NCI-H526 treated with DMSO at 0.1 percent for 48 hours (cell line): ENCODE measurements around the gene CTBP2.
"Not testable (repeated sequence)": the region's sequence is repeated elsewhere in the genome, so short reads cannot be mapped to it uniquely, and the experiment has no call there.

Experiments used
- DNase-seq: peaks from one replicate; lab custom pipeline; 2025; lab: John Stamatoyannopoulos, UW

The CTBP2 gene

DNA sequence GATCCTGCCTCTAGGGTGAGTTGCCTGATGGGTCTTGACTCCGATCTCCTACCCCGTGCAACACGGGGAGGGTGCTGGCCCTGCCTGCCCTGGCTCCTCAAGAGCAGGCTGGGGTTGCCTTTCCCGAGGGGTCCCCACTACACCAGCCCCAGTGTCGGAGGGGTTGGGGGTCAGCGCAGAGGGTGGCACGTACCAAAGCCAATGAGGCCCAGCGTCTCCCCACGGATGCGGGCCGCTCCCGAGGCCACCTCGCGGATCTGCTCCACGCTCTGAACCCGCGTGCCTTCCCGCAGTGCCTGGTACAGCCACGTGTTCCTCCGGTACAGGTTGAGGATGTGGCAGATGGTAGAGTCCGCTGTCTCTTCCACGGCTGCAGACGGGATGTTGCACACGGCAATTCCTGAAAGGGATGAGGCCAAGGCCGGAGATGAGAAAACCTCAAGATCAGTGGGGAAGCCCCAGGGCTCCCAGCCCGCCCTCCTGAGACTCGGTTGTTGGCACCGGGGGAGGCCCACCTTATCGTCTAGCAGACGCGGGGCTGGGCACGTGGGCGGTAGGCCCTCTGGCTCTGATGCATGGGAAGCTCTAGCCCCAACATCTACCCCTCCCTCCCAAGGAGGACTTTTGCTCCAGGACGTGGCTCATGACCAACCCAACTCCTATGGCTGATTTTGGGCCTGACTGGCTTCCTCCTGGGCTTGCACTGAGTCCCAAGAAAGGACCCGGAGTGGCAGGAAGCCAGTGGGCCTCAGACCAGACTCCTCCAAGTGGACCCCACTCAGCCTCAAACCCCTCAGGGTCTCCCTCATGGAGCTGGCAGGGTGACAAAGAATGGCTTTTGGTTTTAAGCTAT, 162.4 kb downstream of the CTBP2 start:
- no peak for DNase-seq

DNA sequence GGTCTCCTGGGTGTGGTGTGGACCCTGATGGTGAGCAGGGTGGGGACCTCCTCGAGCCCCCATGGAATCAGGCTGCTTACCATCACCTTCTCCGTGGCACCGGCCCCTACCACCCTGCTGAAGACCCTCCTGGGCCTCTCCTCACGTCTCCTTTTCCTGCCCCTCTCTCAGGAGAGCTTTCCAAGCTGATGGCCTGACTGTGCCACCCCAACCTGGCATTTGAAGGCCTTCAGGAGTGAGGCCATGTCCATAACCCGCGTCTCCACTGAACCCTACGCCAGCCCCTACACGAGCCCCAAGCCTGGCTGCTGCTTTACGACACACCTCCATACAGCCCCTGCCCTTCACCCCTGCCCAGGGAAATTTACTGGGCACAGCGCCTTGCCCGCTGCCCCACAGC, 163.1 kb downstream of the CTBP2 start:
- no peak for DNase-seq

DNA sequence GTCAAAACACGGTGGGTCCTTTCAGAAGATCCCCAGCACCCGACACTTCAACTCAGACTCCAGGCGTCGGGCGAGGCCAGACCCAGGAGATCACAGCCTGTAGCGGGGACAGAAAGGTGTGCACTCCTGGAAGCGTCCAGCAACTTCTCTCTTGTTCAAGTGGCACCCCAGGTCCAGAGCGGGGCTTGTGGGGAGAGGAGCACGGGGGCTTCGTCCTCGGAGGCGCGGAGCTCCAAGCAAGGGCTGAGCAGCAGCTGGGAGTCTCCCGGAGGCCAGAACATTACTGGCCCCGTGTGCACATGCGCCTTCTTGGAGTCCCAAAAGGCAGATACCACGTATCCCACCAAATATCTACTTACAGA, 163.5 kb downstream of the CTBP2 start:
- DNase-seq: no peak

DNA sequence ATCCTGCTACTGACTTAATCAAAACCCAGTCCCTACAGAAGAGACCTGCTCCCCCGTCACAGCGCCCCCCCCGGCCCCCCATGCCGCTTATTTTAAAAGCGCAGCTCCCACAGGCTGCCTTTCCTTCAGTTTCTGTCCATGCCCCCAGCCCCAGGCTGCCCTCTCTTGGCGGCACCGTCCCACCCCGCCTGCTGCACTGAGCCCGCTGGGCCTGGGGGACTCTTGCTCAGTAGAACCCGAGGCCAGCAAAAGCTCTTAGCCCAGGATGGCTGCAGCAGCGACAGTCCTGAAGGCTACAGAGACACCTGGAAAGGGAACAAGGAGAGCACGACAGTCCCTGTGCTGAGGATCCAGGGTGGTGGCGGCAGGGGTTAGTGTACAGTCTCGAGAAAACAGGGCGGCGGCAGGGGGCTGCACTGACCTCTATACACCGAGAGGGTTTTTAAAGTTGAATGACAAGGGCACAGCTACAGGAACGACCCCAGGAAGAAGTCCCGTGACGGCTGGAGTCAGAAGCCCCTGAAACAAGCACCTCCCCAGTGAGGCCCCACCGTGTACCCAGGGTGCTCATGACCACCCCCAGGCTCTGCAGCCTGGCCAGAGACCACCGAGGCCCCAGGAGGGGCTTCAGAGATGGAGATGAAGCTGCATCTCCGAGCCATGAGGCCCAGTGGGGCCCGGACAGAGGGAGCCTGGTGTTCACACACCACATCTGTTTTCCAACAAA, 164.1 kb downstream of the CTBP2 start:
- no peak for DNase-seq

DNA sequence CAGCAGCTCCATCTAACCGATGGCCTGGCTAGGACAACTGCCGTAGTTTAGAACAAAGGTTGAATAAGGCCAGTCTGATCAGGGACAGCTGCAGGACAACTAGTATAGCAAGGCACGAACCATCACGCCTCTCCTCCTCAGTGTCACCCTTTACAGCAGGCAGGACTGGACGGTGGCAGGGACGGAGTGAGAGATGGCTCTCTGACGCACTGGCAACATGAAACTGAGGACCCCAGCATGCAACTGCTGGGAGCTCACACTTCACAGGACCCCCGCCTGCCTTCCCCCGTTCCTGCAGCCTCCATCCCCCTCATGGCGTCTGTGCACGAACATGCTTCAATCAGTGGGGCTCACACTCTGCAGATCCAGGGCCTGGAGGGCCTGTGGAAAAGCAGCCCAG, 164.8 kb downstream of the CTBP2 start:
- no peak for DNase-seq

DNA sequence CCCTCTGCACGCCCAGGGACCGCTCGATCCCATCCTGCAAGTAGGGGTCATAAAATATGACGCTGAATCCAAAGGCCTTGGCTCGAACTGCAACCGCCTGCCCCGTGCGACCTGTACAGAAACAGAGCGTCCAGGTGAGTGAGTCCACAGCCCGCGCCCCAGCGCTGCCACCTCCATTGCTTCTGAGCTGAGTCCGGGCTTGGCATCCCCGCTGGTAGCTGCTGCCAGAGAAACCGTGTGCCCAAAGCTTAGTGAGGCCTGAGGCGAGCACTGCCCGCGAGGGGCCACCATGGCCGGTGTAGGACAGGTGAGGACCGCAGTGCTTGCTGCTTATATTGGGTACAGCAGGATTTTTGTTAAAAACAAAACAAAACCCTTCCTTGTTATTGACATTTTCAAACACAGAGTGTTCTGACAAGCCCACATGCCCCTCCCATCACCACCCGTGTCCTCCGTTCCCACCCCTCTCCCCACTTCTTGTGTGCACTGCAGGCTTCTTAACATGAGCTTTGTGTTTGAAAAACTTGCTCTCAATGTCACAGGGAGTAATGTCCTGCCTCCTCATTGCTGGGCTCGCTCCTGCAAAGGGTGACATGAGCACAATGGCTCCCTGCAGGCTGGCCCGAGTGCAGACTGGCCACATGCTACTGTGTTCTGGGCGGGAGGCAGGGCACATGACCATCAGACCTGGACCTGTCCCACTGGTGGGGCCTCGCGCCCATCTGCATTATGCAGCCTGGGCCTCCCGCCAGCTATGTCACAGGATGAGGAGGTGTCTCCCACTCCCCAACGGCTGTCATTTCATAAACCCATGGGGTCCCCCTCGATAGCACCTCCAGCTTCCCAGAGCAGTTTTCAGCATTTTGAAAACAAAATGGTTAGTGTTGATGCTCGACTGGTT, 165.5 kb downstream of the CTBP2 start:
- no peak for DNase-seq

DNA sequence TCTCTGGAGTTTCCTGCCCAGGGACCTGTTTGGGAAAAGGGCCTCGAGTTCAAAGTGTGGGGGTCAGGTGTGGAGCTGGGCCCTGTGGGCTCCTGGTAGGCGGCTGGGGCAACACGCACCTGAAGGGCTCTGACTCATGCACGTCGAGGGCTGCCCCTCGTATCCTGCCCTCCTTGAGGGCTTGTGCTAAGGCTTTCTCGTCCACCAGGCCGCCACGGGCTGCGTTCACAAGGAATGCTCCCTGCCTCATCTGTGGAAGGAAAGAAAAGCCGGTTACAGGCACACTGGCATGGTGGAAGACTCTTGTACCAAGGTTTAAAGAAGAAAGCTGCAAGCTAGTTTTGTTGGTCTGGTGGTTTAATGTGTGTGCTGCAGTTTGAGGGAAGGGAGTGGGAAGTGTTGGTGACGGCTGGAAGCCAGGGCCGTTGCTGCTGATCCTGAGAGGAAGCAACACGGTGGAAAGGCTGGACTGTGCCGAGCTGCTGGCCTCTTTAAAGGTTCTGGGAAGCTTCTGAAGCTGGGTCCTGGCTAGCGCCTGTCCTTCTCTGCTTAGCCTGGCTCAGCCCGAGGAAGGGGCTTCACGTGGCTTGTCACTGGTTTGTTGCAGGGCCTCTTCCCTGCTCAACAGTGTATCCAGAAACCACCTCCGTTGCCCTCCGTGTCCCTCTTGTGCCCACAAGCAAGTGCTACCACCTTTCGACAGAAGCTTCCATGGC, 166.5 kb downstream of the CTBP2 start:
- no peak for DNase-seq

DNA sequence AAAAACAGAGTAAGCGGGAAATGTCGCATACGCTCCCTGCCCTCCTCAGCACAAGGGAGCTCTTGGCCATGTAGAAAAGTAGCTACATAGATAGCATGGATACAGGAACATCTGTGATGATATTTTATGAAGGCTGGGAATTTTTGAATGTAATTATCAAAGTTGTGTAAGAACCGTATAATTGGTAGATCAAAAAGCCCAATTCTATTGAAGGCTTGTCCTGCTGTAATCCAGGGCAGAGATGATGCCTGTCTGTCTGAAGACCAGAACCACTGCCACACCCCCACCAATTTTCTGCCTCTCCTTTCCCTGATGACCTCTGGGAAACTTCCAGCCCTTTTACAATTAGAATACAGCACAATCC, 167.0 kb downstream of the CTBP2 start:
- no peak for DNase-seq

DNA sequence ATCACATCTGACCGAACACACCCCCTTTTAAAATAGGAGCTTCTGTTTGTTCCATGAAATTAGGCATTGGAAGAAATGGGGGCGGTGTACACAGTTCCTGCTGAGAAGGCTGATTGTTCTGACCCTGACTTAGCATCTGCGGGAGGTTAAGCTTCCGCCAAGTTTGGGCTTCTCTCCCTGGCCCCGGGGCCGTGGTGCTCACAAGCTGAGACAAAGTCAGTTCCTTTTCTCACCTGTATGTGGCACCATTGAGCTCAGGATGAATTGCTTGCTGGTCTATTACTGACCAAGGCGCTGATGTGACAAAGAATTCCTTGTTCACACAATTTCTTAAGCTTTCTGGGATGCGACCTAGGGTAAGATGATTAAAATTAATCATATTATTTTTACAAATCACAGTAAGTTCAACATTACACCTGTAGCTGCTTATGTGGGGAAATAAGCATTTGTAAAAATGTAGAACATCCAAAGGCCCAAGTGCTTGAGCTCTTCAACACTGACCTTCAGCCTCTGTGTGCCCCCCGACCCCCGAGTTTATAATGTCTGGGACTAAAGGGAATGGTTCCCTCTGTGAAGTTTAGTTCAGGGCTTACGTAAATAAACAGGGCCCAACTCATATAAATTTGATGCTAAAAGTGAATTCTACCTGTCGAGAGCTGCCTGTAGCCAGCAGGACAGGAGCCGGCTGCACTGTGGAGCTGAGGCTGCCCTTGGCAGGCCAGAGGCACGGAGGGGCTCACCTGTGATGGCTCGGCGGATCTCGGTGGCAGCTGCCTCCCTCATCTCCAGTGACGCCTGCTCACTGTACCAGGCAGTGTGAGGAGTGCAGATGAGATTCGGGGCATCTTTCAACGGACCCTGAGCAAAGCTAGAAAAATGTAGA, 167.7 kb downstream of the CTBP2 start:
- DNase-seq: peak; percentile 1

DNA sequence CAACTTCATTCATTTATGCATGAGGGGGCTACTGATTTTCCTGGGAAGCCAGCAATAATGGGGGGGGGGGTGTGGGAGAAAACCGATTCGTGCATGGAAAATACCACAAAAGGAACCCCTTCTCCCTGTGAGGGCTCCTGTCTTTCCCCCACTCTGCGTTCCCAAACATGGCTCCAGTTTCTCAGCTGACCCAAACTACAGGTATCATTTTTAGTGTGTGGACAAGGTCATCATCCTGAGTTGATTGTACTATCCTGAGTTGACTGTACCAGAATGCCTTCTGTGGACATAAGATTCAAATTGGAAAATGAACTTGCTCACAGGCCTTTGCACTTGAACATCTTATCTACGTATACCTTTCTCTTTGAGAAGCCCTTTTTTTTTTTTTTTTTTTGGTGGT, 168.5 kb downstream of the CTBP2 start:
- DNase-seq: no peak

DNA sequence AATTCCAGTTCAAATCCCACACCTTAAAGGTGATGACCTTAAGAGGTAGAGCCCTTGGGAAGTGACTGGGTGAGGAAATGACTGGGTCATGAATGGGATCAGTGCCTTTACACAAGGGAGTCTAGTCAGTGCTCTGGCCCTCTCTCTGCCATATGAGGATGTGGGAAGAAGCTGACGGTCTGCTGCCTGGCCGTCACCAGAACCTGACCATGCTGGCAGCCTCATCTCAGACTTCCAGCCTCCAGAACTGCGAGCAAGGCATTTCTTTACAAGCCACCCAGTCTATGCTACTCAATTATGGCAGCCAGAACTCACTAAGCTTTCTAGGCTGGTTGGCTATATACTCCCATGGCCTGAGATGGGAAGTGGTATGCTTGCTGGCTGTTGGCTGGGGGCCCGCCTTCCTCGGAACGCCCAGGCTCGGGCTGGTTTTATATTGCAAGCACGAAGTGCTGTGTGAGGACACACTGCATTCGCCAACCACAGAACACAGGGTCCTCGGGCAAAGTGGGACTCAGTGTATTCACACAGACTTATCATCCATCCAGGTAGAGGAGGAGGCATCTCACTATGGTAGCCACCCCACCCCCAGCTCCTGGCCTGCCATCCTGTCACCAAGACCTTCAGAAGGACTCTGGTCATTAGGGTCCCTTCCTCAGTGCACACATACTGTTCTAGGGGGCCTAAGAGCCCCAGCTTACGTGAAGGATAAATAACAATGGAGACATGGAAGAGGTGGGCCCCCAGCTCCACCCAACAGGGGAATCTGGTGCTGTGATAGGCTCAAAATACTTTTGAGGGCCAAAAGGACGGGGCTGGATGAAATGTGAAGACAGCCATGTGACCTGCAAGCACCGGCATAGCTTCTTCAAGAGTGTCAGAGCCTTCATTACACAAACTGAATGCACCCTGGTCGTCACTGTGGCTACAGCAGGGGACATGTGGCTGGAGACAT, 169.4 kb downstream of the CTBP2 start:
- no peak for DNase-seq

DNA sequence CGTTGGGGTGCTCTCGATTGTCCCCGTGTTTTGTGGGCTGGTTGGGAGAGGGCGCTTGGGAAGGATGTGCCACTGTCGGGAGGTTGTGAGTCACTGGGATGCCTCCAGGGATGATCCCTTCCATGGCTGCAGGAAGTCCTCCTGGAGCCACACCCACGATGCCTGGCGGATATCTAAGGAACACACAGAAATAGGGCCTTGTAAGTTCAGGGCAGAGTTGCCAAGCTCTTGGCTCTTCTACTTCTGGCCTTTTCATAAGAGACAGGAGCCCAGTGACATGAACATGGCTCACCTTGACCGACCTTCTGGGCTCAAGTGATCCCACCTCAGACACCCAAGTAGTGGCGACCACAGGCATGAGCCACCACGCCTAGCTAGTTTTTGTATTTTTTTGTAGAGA, 170.8 kb downstream of the CTBP2 start:
- no peak for DNase-seq

DNA sequence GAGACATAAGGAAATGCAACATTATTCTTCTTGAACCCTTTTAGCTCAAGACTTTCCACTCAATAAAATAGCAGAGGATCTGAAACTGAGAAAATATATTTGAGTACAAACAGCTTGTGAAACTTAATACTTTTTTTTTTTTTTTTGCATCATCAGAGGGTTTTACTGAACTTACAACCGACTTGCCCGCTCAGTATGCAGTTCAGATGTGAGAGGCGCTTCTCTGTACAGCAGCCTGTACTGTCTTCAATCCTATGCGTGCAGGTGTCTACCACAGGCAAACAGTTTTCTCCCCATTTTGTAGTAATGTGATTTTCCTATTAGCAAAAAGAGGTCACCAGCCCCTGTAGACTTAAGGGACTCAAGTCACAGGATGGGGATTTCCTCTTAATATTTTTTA, 171.6 kb downstream of the CTBP2 start:
- DNase-seq: not testable (repeated sequence)

DNA sequence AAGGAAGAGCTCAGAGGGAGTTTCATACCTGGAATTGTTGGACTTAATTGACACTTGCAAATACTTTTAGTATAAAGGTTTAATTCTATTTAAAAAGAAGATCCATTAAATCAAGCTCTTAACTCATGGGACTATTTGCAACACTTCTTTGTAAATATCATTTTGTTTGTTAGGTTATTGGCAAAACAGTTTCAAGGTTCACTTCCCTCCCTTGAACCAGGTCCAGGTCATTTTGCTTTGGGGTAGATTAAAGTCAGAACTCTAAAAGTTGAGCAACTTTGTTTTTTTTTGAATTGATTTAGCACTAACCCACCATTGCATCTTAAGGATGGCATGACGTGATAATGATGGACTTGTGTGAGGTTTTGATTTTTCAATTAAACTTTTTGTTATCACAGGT, 172.6 kb downstream of the CTBP2 start:
- DNase-seq: no peak

DNA sequence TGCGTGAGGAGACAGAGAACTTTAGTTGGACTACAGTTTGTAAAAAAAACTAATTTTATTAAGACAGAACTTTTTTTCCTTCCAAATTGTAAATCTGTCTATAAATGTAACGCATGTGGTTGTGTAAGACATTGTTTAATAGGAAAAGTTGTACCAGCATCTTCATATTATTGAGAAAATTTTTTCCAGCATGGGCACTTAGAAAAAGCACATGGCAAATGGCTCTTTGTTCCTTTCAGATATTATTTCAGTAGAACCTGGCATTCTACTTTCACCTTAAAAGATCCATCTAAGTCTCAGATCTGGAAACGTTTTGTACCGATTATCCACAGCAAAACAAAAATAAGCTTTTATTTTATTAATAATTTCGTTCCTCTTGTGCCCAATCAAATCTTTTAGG, 175.2 kb downstream of the CTBP2 start:
- DNase-seq: no peak

DNA sequence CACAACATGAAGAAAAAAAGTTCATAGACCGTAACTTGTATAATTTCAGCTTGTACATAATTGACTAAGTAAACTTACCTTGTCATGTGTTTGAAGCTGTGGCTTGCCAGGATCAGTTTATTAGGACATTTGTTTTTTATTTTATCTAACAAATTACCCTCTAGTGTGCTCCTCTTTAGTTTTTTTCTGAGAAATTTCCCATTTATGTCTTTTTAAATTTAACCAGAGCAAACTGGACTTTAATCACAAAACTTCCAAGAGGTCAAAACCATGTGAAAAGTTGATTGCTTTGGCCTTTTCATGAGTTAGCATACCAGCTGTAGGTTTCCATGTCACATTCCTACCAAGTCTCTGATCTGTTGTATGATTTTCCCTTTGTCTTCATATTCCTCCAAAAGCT, 176.0 kb downstream of the CTBP2 start:
- no peak for DNase-seq

DNA sequence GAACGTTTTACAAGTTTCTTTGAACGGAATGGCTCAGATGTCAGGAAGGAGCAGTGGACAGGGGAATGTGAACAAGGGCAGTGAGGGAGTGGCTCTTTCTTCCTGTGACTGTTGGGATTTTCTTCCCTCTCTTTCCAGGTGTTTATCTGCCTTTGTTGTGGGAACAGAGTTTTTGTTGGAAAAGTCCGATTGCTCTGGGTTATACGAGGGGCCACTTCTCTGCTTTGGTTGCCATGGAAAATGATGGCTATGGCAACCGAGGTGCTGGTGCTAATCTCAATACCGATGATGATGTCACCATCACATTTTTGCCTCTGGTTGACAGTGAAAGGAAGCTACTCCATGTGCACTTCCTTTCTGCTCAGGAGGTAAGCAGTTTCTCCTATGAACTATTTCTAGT, 177.0 kb downstream of the CTBP2 start:
- DNase-seq: no peak

DNA sequence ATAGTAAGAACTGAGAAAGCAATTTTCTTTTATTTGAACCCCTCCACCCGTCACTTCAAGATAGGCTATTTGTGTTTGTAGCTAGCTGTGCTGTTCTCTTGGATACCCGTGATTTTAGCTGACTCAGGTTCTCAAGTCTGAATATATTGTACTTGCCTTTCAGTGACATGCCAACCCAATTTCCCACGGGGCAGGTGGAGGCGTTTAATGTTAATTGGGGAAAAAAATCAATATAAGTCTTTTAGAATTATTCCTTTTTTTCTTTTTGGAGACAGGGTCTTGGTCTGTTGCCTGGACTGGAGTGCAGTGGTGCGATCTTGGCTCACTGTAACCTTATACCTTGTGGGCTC, 182.0 kb downstream of the CTBP2 start:
- DNase-seq: no peak

DNA sequence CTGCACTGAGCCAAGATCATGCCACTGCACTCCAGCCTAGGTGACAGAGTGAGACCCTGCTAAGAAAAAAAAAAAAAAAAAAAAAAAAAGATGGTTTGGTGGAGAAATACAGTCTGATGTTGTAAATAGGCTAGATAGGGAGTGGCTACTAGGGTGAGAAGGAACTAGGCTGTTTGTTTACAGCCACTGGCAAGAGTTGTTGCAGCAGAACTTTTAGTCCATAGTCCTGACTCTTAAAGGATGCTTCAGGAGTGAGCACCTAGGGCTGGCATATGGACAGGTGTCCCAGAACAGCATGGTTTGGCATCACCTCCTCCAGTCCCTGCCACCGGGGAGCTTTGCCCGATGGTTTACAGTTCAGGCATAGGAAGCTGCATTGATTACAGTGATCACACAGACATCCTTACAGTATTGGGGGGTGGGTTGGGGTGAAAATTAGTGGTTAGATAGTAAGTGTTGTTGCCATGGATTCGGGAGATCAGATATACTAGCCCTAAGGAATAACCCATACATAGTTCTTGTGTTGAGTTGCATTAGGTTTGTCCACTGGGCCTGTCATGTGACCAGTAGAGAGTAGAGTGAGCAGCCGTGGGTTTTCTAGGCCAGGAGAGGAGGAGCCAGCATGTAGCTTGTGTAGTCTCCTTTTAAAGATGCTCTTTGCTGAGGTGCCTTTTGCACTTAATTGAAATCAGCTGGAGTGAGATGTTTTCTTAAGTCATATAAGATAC, 182.6 kb downstream of the CTBP2 start:
- no peak for DNase-seq
